H1 (cell line): ENCODE data around the gene DCTN3. TPM values are rescaled to one million over a fixed set of nuclear protein-coding genes. Genes with fewer than 3 reads are reported as not detected.

ENCODE experiments used
- RNF2 ChIP-seq: fragments of 200-900, 300-1000 bp; sonication (generic); IDR thresholded peaks from 2 replicates; pipeline ENCODE4 v1.7.1; 2016; ENCODE audit warnings: borderline replicate concordance, low read depth, mild to moderate bottlenecking, antibody characterized with exemption, low read length; ENCODE audit not compliant: poor library complexity, severe bottlenecking; ENCODE audit errors: missing control alignments
- SIRT6 ChIP-seq: IDR thresholded peaks from one replicate; pipeline ENCODE4 v1.7.1; 2012; ENCODE audit warnings: low read length, inconsistent platforms
- SP1 ChIP-seq: IDR thresholded peaks from 2 replicates; pipeline ENCODE4 v1.6.1; 2011; ENCODE audit warnings: low read depth, low read length
- SP4 ChIP-seq: IDR thresholded peaks from 2 replicates; pipeline ENCODE4 v1.6.1; 2012; ENCODE audit warnings: low read length, inconsistent platforms
- SUZ12 ChIP-seq: fragments of 200-600 bp; sonication (generic); IDR thresholded peaks from 2 replicates; pipeline ENCODE4 v1.6.1; 2012; ENCODE audit warnings: mild to moderate bottlenecking, inconsistent platforms, low read length, moderate library complexity, mixed read lengths
- polyA plus RNA-seq, 7 experiments: library from polyadenylated mRNA; depleted of rRNA in 3 of 7; stranded (reverse) in 5 of 7; unstranded in 2 of 7; fragments of >200 nt in 5 of 7; fragments of 200-250 nt in 2 of 7; gene quantifications; 1 replicate in 5 of 7; 2 replicates in 1 of 7; 4 replicates in 1 of 7; pipeline versions ENCODE4 v1.2.1 to v1.2.3, GENCODE V29; 2011 to 2013; ENCODE audit warnings: missing spikeins in 2 of 7, mixed read lengths in 2 of 7
- total RNA-seq: library from RNA; stranded (reverse); fragmentation: NEBNext Ultra II Directional; extraction: Animal tissue kit (Norgen Biotek cat#: 25700); gene quantifications from 2 replicates; pipeline ENCODE4 v1.2.1, GENCODE V29; 2021

The DCTN3 gene
- total and polyA plus RNA-seq, 2 of the 8 experiments (the other 6 are each of a cell fraction or from before 2014, with no cell fraction given): 25.6 to 39.2 TPM

DNA sequence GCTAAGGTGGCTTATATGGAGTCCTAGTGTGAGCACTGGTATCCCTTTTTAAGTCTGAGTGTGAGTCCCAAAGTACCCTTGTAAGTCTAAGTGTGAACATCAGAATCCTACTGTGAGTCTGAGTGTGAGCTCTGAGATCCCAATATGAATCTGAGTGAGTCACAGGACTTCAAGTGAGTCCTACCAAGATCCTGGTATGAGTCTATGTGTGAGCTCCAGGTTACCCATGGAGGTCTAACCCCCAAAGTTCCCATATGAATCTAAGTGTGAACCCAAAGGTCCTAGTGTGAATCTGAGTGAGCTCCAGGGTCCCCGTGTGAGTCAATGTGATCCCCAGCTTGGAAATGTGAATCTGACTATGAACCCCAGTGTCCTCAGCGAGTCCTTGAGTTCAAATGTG, 33.0 kb downstream of the DCTN3 start (continued):
- TF ChIP-seq SIRT6: no peak
- no peak for TF ChIP-seq SP4
- no peak for TF ChIP-seq SP1
- TF ChIP-seq SUZ12: no peak
- TF ChIP-seq RNF2: no peak
